ENCODE measurements around the gene PTPRD. TPM values are rescaled to one million over a fixed set of nuclear protein-coding genes. Genes with fewer than 3 reads are reported as not detected.

Gene PTPRD
- total RNA-seq, 2 donors from 2014 or later, result 19.6 to 101 TPM

DNA sequence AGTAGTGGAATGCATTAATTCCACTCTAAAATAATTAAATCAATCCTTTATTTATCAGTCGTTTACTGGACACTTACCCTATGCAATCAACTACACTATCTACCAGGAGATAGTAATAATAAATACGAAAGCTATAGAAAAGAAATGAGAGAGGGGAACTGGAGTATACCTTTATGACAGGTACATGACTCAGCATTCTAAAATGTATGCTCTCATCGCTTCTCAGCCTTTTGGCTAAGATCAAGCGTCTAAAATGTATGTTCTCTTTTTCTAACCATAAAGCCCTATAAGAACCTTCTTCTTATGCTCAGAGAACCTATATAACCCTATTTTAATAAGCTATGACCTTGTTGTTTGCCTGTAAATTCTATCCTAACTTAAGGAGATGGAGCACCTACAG, 2059.4 kb downstream of the PTPRD start:
- Histone ChIP-seq H3K27ac (no peak overlapping the region), H3K27me3 (replicated peaks; ENCODE audit: insufficient read depth) (no peaks in the 10 kb centered on the region), H3K4me3 (no peak overlapping the region), H3K36me3 (no peaks in the 10 kb centered on the region), H3K9me3 (no peaks in the 10 kb centered on the region), H3K4me1 (ENCODE audit: control insufficient read depth in 1 of 2, low read depth in 2 of 2) (no peaks in the 10 kb centered on the region)
- TF ChIP-seq, protein P1, sequence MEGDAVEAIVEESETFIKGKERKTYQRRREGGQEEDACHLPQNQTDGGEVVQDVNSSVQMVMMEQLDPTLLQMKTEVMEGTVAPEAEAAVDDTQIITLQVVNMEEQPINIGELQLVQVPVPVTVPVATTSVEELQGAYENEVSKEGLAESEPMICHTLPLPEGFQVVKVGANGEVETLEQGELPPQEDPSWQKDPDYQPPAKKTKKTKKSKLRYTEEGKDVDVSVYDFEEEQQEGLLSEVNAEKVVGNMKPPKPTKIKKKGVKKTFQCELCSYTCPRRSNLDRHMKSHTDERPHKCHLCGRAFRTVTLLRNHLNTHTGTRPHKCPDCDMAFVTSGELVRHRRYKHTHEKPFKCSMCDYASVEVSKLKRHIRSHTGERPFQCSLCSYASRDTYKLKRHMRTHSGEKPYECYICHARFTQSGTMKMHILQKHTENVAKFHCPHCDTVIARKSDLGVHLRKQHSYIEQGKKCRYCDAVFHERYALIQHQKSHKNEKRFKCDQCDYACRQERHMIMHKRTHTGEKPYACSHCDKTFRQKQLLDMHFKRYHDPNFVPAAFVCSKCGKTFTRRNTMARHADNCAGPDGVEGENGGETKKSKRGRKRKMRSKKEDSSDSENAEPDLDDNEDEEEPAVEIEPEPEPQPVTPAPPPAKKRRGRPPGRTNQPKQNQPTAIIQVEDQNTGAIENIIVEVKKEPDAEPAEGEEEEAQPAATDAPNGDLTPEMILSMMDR (IDR thresholded peaks at IDR 0.05), result no peak
- ATAC-seq (ENCODE audit: insufficient number of reproducible peaks, low FRiP score, low read depth), result no peak
- no peak for DNase-seq (ENCODE audit: low spot score)

GRCh38 chr9:8552732-8553131, 2060.1 kb downstream of the PTPRD start:
- H3K27me3 ChIP-seq (replicated peaks; ENCODE audit: insufficient read depth), result no peaks in the 10 kb centered on the region
- DNase-seq (ENCODE audit: low spot score), result no peak
- H3K4me3 ChIP-seq, result no peak overlapping the region
- no peaks in the 10 kb centered on the region for H3K4me1 ChIP-seq (ENCODE audit: control insufficient read depth in 1 of 2, low read depth in 2 of 2)
- no peaks in the 10 kb centered on the region for H3K9me3 ChIP-seq
- no peak for ATAC-seq (ENCODE audit: insufficient number of reproducible peaks, low FRiP score, low read depth)
- H3K36me3 ChIP-seq, result no peaks in the 10 kb centered on the region
- TF ChIP-seq, protein P1 (IDR thresholded peaks at IDR 0.05), result no peak
- H3K27ac ChIP-seq, result no peak overlapping the region

DNA sequence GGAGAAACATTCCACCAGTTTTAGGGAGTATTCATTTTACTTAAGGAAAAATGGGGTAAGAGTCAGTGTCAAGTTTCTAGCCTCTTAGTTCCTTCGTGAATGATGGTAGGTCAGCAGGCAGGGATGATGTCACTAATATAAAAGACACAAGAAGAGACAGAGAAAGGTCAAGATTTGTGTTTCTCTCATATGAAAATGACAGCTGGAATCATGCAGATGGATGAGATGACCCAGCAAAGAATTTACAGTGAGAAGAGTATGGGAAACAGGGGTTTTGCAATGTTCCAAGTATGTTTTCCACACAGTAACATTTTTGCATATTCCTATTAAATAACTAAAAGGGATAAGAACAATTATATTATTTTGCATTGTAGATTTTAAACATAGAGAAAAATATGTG, 2063.6 kb downstream of the PTPRD start:
- Histone ChIP-seq H3K4me1 (ENCODE audit: control insufficient read depth in 1 of 2, low read depth in 2 of 2) (no peaks in the 10 kb centered on the region), H3K4me3 (no peak overlapping the region), H3K9me3 (no peaks in the 10 kb centered on the region), H3K27ac (no peak overlapping the region), H3K36me3 (no peaks in the 10 kb centered on the region), H3K27me3 (replicated peaks; ENCODE audit: insufficient read depth) (no peaks in the 10 kb centered on the region)
- TF ChIP-seq, protein P1 (IDR thresholded peaks at IDR 0.05), result no peak
- ATAC-seq (ENCODE audit: insufficient number of reproducible peaks, low FRiP score, low read depth) (no peak), DNase-seq (ENCODE audit: low spot score) (no peak)

- no peak overlapping the region for H3K27ac ChIP-seq
- H3K27me3 ChIP-seq (replicated peaks; ENCODE audit: insufficient read depth), result no peaks in the 10 kb centered on the region
- no peaks in the 10 kb centered on the region for H3K4me1 ChIP-seq (ENCODE audit: control insufficient read depth in 1 of 2, low read depth in 2 of 2)
- H3K36me3 ChIP-seq, result no peaks in the 10 kb centered on the region
- no peak overlapping the region for H3K4me3 ChIP-seq
- ATAC-seq (ENCODE audit: insufficient number of reproducible peaks, low FRiP score, low read depth) (no peak), DNase-seq (ENCODE audit: low spot score) (no peak)
- H3K9me3 ChIP-seq, result no peaks in the 10 kb centered on the region
- TF ChIP-seq, protein P1 (IDR thresholded peaks at IDR 0.05), result no peak
Measured at GRCh38 chr9:8543219-8543618, 2069.6 kb downstream of the PTPRD start.

GRCh38 chr9:8542537-8542936, 2070.3 kb downstream of the PTPRD start:
- ATAC-seq (ENCODE audit: insufficient number of reproducible peaks, low FRiP score, low read depth) (no peak), DNase-seq (ENCODE audit: low spot score) (no peak)
- Histone ChIP-seq H3K36me3 (no peaks in the 10 kb centered on the region), H3K9me3 (no peaks in the 10 kb centered on the region), H3K27ac (no peak overlapping the region), H3K27me3 (replicated peaks; ENCODE audit: insufficient read depth) (no peaks in the 10 kb centered on the region), H3K4me1 (ENCODE audit: control insufficient read depth in 1 of 2, low read depth in 2 of 2) (no peaks in the 10 kb centered on the region), H3K4me3 (no peak overlapping the region)
- TF ChIP-seq, protein P1 (IDR thresholded peaks at IDR 0.05), result no peak
